ENCODE data around the gene ITGA11.

The ITGA11 gene

DNA sequence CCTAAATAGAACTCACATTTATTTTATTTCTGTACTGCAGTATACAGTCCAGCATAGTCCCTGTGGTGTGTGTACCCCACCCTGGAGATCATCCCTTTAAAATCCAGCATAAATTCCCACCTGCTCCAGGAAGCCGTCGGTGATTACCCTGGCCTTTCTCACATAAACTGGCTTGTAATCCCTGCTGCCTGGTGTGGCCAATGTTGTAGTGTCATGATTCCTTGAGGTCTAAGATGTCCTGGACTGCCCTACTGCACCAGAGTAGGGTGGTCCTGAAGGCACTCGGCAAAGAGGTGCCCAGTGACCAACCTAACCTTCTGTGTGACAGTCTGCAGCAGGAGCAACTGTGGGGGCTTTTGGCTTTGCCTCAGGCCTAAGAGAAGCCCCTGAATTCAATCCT is 58.9 kb downstream of the ITGA11 start:
- DNase-seq (ENCODE audit: low spot score): no peak
- TF ChIP-seq, protein P1, sequence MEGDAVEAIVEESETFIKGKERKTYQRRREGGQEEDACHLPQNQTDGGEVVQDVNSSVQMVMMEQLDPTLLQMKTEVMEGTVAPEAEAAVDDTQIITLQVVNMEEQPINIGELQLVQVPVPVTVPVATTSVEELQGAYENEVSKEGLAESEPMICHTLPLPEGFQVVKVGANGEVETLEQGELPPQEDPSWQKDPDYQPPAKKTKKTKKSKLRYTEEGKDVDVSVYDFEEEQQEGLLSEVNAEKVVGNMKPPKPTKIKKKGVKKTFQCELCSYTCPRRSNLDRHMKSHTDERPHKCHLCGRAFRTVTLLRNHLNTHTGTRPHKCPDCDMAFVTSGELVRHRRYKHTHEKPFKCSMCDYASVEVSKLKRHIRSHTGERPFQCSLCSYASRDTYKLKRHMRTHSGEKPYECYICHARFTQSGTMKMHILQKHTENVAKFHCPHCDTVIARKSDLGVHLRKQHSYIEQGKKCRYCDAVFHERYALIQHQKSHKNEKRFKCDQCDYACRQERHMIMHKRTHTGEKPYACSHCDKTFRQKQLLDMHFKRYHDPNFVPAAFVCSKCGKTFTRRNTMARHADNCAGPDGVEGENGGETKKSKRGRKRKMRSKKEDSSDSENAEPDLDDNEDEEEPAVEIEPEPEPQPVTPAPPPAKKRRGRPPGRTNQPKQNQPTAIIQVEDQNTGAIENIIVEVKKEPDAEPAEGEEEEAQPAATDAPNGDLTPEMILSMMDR (IDR thresholded peaks at IDR 0.05; ENCODE audit: extremely low read depth, missing control alignments): no peak

DNA sequence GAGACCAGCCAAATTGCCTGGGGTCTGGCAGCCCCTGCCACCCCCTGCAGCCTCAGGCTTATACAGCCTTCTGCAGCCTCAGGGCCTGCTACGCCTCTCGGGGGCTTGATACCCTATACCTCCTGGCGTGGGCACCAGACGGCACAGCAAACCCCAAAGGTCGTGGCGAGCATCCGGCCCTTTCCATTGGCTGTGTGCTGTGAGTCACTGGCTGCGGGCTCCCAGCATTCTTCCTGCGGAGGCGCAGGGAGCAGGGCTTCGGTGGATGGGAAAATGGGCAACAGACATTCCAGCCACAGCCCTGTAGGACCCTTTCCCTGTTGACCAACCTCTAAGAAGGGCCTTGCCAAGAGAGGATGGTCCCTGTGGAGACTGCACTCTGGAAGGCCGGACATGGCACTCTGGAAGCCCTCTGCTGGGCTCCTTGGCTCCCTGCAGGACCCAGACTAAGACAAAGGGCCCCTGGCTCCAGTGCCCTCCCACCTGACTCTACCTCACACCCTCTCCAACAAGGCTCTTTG is 59.6 kb downstream of the ITGA11 start:
- TF ChIP-seq, protein P1 (IDR thresholded peaks at IDR 0.05; ENCODE audit: extremely low read depth, missing control alignments): no peak
- DNase-seq (ENCODE audit: low spot score): no peak

DNA sequence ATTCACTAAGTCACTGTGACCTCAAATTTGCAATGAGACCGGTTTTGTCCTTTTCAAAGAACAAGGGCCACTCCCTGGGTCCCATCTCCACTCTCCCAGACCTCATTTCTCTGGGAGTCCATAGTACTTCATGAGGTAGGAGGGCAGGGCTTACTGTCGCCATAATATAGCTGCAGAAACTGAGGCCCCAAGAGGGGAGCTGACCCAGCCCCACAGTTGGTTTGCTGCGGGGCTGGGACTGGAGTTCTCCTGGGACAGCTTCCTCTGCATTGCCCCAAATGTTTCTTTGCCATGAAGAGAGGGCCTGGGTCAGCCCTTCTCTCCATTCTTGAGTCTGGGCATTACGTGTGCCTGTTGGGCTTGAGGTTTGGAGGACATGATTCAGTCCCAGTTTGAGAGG is 60.1 kb downstream of the ITGA11 start:
- TF ChIP-seq, protein P1 (IDR thresholded peaks at IDR 0.05; ENCODE audit: extremely low read depth, missing control alignments): no peak
- DNase-seq (ENCODE audit: low spot score): no peak

DNA sequence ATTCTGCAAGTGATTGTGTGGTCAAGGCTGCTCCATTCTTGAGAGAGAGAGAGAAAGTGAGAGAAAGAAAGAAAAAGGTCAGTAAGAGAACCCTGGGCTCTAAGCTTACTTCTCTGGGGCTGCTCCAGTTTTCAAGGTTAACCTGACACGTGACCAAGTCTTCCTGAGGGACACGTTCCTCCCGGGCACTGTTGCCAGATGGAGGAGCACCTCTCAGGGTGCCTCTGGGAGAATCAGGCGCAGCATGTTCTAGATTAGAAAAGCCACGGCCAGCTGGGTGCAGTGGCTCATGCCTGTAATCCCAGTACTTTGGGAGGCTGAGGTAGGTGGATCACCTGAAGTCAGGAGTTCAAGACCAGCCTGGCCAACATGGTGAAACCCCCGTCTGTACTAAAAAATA is 60.8 kb downstream of the ITGA11 start:
- no peak for DNase-seq (ENCODE audit: low spot score)
- TF ChIP-seq, protein P1 (IDR thresholded peaks at IDR 0.05; ENCODE audit: extremely low read depth, missing control alignments): no peak

DNA sequence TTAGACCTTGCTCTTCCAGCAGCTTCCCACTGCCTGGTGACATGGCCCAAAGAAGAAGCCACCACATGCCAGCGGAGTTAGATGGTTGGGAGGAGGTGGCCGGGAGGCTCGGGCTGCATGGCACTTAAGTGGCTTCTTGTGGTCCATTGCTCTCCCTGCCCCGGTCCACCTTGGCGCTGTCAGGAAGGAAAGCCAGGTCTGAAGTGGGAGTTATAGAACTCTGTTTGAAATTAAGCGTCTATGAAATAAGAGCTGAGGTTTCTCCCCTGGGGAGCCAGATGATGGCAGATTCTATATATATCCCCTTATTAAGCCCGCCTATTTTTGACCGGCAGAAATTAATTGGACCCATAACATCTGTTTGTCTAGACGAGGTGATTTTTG is 61.2 kb downstream of the ITGA11 start:
- no peak for DNase-seq (ENCODE audit: low spot score)
- TF ChIP-seq, protein P1 (IDR thresholded peaks at IDR 0.05; ENCODE audit: extremely low read depth, missing control alignments): no peak

DNA sequence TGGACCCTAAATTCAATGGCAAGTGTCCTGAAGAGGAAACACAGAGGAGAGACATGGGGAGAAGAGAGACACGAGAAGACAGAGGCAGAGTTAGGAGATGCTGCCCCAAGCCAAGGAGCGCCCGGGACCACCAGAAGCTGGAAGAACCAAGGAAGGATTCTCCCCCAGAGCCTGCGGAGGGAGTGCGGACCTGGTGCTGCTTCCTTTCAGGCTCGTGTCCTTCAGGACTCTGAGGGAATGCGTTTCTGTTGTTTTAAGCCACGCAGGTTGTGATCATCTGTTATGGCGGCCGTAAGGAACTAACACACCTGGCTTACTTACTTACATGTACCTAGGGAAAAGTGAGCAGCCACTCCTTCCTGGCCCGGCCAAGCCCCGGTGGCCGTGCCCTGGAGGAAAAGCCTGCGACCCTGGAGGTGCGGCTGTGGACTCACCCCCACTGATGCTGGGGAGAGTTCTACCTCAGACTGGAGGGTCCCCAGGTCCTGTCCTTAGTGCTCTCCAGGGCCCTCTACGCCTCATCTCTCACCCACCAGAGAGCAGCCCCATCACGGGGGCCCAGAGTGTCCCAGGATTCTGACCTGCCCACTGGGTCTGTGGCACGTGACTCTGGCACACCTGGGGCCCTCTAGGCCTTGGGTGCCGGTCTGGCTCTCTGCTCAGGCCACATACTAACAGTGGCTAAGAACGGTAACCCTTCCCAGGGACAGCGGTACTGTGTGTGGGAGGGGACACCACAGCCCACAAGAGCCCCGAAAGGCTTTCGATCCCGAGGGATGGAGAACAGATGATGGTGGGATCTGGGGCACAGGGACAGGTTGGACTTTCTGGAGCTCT is 61.8 kb downstream of the ITGA11 start:
- DNase-seq (ENCODE audit: low spot score): no peak
- TF ChIP-seq, protein P1 (IDR thresholded peaks at IDR 0.05; ENCODE audit: extremely low read depth, missing control alignments): no peak

DNA sequence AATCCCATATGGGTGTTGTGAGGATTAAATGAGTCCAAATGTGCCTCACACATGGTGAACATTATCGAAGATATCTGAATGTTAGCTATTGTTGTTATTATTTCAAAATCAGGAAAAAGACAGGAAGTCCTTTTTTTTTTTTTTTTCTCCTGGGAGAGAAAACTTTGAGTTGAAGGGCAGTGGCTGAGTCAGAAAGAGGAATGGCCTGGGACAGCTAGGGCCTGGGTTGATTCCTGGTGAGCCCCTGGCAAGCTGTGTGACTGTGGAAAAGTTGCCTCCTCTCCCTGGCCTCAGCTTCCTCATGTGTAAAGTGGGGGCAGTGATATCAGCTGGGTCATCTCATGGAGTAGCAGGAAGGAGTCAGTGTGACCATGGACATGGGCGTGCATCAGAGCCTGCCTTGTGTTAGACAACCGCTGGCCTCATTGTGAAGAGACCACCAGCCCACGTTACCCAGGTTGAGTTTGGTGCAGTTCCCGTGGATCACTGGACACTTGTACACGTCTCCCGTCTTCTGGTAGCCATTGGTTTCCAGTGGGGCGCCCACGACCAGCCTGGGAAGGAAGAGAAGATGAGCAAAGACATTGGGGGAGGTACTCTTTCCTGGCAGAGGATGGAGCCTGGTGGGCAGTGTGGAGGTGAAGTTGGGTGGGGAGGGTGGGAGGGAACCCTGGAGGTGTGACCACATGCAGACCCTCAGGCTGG is 63.1 kb downstream of the ITGA11 start:
- DNase-seq (ENCODE audit: low spot score): no peak
- TF ChIP-seq, protein P1 (IDR thresholded peaks at IDR 0.05; ENCODE audit: extremely low read depth, missing control alignments): no peak

Data from GM20000 (cell line).